VCaP (cell line): Measurements from ENCODE around the gene MTRFR.
A peak's percentile ranks its signal among the peaks of the same experiment; 100 is the strongest.

ENCODE experiments used
- H3K27ac ChIP-seq: fragments of 450-650 bp; 2 replicates; pipeline ENCODE4 v1.5.1; 2017
- TF ChIP-seq, protein P1 (sequence below): fragments of 450-650 bp; conservative IDR thresholded peaks from 2 replicates; pipeline ENCODE4 v1.5.1; 2017; ENCODE audit warnings: mild to moderate bottlenecking, moderate library complexity

Gene MTRFR

DNA sequence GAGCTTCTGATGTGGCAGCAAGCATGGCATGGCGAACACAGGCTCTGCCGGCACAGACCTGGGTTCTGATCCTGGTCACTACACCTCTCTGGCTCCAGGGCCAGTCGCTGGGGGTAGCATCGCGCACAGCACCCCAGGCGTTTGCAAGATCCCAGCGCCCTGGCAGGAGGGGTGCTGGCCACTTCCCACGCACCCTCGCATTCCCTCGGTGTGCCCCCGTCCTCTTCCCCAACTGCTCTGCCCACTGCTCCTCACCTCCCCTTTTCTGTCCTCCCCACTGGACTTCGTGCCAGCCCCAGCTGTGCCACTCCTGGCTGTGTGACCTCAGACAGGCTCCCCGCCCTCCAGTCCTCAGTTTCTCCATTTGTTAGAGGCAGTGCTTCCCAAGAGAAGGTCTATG lies 35.6 kb downstream of the MTRFR start:
- TF ChIP-seq, protein P1, sequence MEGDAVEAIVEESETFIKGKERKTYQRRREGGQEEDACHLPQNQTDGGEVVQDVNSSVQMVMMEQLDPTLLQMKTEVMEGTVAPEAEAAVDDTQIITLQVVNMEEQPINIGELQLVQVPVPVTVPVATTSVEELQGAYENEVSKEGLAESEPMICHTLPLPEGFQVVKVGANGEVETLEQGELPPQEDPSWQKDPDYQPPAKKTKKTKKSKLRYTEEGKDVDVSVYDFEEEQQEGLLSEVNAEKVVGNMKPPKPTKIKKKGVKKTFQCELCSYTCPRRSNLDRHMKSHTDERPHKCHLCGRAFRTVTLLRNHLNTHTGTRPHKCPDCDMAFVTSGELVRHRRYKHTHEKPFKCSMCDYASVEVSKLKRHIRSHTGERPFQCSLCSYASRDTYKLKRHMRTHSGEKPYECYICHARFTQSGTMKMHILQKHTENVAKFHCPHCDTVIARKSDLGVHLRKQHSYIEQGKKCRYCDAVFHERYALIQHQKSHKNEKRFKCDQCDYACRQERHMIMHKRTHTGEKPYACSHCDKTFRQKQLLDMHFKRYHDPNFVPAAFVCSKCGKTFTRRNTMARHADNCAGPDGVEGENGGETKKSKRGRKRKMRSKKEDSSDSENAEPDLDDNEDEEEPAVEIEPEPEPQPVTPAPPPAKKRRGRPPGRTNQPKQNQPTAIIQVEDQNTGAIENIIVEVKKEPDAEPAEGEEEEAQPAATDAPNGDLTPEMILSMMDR, result no peak
- no peak overlapping the region for H3K27ac ChIP-seq

DNA sequence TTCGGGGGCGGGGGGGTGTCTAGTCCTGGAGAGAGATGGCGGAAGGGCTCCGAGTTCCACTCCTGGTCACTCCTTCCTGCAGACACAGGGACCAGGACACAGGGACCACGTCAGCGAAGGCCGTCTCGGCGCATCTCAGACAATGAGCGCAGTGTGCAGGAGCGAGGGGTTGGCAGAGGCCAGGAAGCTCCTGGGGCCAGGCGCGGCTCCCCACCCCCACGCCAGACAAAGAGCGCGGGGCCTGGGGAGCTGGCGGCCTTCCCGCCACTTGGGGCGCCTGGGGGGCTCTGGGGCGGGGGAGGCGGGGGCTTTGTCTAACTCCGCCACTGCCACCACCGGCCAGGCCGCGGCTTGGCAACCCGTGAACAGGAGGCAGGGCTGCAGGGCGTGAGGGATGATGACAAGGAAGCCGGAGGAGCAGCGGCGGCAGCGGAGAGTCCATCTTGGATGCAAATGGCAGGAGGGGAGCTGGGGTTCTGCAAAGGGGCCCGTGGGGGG lies 36.2 kb downstream of the MTRFR start:
- H3K27ac ChIP-seq, result peak overlapping the region; percentile 97; the same call in 1 of the 2 replicates

DNA sequence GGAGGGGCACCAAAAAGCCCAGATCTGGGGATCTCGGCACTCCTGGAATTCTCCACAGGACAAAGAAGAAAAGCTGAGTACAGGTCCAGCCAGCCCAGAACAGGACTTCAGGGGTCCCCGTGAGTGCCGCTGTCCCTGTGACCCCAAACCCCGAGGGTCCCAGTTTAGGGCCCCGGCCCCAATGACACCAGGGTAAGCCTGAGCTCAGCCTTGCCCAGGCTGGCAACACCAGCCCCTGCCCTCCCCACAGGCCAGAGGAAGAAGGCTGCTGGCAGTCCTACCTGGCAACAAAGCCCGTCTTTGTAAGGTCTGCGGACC lies 36.6 kb downstream of the MTRFR start:
- peak overlapping the region; percentile 97; the same call in 1 of the 2 replicates for H3K27ac ChIP-seq
- TF ChIP-seq, protein P1, result no peak

More for the DNA sequence above, 36.2 kb downstream of the MTRFR start:
- TF ChIP-seq, protein P1, result no peak

DNA sequence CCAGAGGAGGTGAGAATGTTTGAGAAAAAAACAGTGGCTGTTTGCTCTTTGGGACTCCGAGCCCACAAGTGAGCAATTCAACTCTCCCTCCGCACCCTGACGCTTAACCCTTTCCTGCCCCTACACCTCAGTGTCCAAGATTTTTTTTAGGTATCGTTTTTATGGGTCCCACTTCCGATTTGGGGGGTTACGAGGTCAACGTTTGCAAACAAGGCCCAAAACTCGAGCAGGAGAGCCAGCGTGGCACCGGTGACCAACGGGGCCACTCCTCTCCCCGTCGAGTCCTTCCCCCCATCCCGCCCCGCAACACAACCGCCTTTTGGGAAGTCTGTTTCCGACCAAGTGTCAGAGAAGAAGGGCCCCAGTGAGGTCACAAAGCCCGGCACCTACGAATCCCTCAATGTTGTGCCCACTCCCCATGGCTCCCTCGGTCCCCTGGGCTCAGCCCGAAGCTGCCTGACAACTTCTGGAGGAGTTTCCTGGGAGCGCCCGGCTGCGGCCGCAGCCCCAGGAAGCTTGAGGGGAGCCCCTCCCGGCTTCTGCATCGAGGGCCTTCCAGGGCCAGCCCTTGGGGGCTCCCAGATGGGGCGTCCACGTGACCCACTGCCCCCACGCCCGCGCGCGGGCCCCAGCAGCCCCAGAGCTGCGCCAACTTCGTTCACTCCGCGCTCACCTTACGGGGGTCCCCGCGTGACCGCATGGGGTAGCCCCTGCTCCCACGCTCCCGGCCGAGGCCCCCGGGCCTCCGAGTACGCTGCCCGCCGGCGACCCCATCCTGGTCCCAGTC lies 37.2 kb downstream of the MTRFR start:
- peak overlapping the region; percentile 97 for H3K27ac ChIP-seq
- TF ChIP-seq, protein P1, result no peak

DNA sequence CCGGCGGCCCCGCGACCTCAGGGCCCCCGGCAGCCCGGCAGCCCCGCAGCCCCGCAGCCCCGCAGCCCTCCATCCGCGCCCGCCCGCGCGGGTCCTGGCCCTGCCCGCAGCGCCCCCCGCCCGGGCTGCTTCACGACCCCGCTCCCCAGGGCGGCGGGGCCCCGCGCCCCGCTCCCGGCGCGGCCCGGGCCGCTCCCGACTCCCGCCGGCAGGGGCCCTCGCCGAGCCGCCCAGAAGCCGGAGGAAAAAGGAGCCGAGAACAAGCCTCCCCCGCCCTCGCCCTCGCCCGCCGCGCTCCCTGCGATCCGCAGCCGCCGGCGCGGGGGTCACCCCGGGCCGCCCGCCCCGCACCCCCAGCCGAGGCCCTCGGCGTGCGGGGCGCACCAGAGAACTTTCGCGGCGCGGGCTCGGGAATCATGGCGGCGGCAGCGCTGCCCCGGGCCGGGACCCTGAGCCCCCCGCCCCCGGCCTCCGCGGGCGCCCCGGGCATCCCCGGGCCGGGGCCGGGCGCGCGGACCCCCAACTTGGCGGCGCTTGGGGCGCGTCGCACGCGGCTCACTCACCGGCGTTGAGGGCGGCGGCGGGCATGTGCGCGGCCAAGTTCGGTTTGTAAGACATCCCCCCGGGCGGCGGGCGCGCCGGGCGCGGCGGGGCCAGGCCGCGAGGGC lies 37.9 kb downstream of the MTRFR start:
- peak overlapping the region; percentile 97 for H3K27ac ChIP-seq
- TF ChIP-seq, protein P1, result peak; percentile 94

DNA sequence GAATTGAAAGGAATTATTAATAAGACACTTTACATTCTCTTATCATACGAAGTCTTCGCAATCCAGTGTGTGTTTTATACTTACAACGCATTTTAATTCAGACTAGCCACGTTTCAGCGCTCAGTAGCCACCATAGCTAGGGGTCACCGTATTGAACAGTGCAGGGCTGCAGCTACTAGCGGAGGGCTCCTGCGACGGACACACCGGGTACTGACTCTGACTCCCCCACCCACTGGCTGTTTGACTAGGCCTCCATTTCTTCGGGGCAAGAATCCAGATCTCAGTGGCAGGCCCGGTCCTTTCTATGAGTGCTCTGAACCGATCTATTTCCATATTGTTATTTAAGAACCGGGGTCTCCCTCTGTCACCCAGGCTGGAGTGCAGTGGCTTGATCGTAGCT lies 39.9 kb downstream of the MTRFR start:
- TF ChIP-seq, protein P1, result no peak
- H3K27ac ChIP-seq, result peak overlapping the region; percentile 97

DNA sequence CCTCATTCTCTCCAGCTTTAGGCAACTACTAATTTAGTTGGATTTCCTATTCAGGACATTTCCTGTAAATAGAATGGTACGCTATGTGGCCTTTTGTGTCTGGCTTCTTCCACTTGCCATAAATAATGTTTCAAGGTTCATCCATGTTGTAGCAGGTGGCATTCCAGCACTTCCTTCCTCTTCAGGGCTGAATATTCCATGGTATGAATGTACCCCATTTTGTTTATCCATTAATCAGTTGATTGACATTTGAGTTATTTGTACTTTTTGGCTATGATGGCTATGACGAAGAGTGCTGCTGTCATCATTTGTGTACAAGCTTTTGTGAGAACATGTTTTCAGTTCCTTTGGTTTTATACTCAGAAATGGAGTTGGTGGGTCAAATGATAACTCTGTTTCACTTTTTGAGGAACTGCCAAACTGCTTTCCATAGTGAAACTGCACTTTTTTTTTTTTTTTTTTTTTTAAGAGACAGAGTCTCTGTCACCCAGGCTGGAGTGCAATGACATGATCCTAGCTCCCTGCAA lies 44.9 kb downstream of the MTRFR start:
- no peak overlapping the region for H3K27ac ChIP-seq
- TF ChIP-seq, protein P1, result no peak
